ENCODE data around the gene SFMBT2.

SFMBT2 gene

GRCh38 chr10:7380704-7381241, 30.1 kb downstream of the SFMBT2 start:
- no peak for TF ChIP-seq CTCF (IDR thresholded peaks at IDR 0.05)

- no peak for TF ChIP-seq CTCF (IDR thresholded peaks at IDR 0.05)
Observed at GRCh38 chr10:7378602-7379403, 32.0 kb downstream of the SFMBT2 start.

GRCh38 chr10:7377614-7378248, 33.1 kb downstream of the SFMBT2 start:
- TF ChIP-seq CTCF (IDR thresholded peaks at IDR 0.05) = no peak

GRCh38 chr10:7374795-7375194, 36.0 kb downstream of the SFMBT2 start:
- TF ChIP-seq CTCF (IDR thresholded peaks at IDR 0.05) = no peak

GRCh38 chr10:7373039-7373438, 37.8 kb downstream of the SFMBT2 start:
- no peak for TF ChIP-seq CTCF (IDR thresholded peaks at IDR 0.05)

GRCh38 chr10:7372504-7372903, 38.3 kb downstream of the SFMBT2 start:
- no peak for TF ChIP-seq CTCF (IDR thresholded peaks at IDR 0.05)

GRCh38 chr10:7370511-7370910, 40.3 kb downstream of the SFMBT2 start:
- no peak for TF ChIP-seq CTCF (IDR thresholded peaks at IDR 0.05)

All from LNCAP (cell line).